ENCODE measurements around the gene MCRIP1. TPM values are rescaled to one million over a fixed set of nuclear protein-coding genes. Genes with fewer than 3 reads are reported as not detected.

The MCRIP1 gene
- total and polyA plus RNA-seq, 10 of the 15 experiments (the other 5 are each of a cell fraction or from before 2014, with no cell fraction given) = 0.31 to 54.4 (median 30.8) TPM

- Histone ChIP-seq H3K27ac (ENCODE audit: control insufficient read depth, insufficient read depth) (no peak overlapping the region), H3K79me2 (ENCODE audit: control insufficient read depth, insufficient read depth, low read length) (no peaks in the 10 kb centered on the region), H3K9me3 (replicated peaks; ENCODE audit: control insufficient read depth, insufficient read depth, low read length) (no peaks in the 10 kb centered on the region; the same call in 2 of the 3 replicates), H2AFZ (ENCODE audit: control insufficient read depth, low read depth, low read length) (no peak overlapping the region), H3K4me2 (ENCODE audit: control insufficient read depth, insufficient read depth) (no peak overlapping the region), H3K4me3 (no peak overlapping the region), H3K27me3 (replicated peaks in 1 of 2; ENCODE audit: control insufficient read depth in 2 of 2, insufficient read depth in 2 of 2, low read length in 1 of 2) (no peaks in the 10 kb centered on the region), H3K9ac (ENCODE audit: control insufficient read depth, insufficient read depth, low read length) (no peak overlapping the region), H3K4me1 (ENCODE audit: control insufficient read depth, insufficient read depth, low read length) (no peaks in the 10 kb centered on the region), H4K20me1 (ENCODE audit: control insufficient read depth, insufficient read depth) (no peaks in the 10 kb centered on the region), H3K36me3 (ENCODE audit: control insufficient read depth in 2 of 2, insufficient read depth in 2 of 2, low read length in 1 of 2) (no peaks in the 10 kb centered on the region)
- BruUV-seq (replicated peaks) = no TSS peak
- RAD21 ChIA-PET (ENCODE audit: unreplicated experiment) = no interaction called here
- CTCF ChIA-PET = no interaction called here
- in situ Hi-C loops (cut with MboI) (no loop called here), intact Hi-C loops (cut with micrococcal nuclease; ENCODE audit: unreplicated experiment) (no loop called here)
- 25% methylated on average over 8 of the region's 8 CpGs for WGBS (ENCODE audit: insufficient coverage, insufficient replicate concordance, low lambda C conversion rate, missing lambda C conversion rate)
- DNase-seq (ENCODE audit: low read depth, low spot score) (no peak), FAIRE-seq (no peak), ATAC-seq (no peak; the same call in 1 of the 3 replicates)
- no peak for TF ChIP-seq MYB (IDR thresholded peaks at IDR 0.05; ENCODE audit: borderline replicate concordance, low read depth, low read length)
- TF ChIP-seq PAX5 (IDR thresholded peaks at IDR 0.05; ENCODE audit: borderline replicate concordance, low read depth, low read length) = no peak
- SMC1A ChIA-PET (ENCODE audit: uncharacterized antibody, unreplicated experiment) = no interaction called here
- POLR2A ChIA-PET = no interaction called here
Observed at GRCh38 chr17:81794509-81794908, 38.6 kb downstream of the MCRIP1 start.

- Histone ChIP-seq H3K9me3 (replicated peaks; ENCODE audit: control insufficient read depth, insufficient read depth, low read length) (no peaks in the 10 kb centered on the region; the same call in 2 of the 3 replicates), H4K20me1 (ENCODE audit: control insufficient read depth, insufficient read depth) (no peaks in the 10 kb centered on the region), H3K4me1 (ENCODE audit: control insufficient read depth, insufficient read depth, low read length) (no peaks in the 10 kb centered on the region), H2AFZ (ENCODE audit: control insufficient read depth, low read depth, low read length) (no peak overlapping the region), H3K27ac (ENCODE audit: control insufficient read depth, insufficient read depth) (no peak overlapping the region), H3K27me3 (replicated peaks in 1 of 2; ENCODE audit: control insufficient read depth in 2 of 2, insufficient read depth in 2 of 2, low read length in 1 of 2) (no peaks in the 10 kb centered on the region), H3K79me2 (ENCODE audit: control insufficient read depth, insufficient read depth, low read length) (no peaks in the 10 kb centered on the region), H3K9ac (ENCODE audit: control insufficient read depth, insufficient read depth, low read length) (no peak overlapping the region), H3K4me2 (ENCODE audit: control insufficient read depth, insufficient read depth) (no peak overlapping the region), H3K36me3 (ENCODE audit: control insufficient read depth in 2 of 2, insufficient read depth in 2 of 2, low read length in 1 of 2) (no peaks in the 10 kb centered on the region), H3K4me3 (no peak overlapping the region)
- intact Hi-C loops (cut with micrococcal nuclease; ENCODE audit: unreplicated experiment) = no loop called here
- FAIRE-seq (no peak), DNase-seq (ENCODE audit: low read depth, low spot score) (no peak), ATAC-seq (no peak)
- BruUV-seq (replicated peaks) = no TSS peak
- in situ Hi-C loops (cut with MboI) = no loop called here
- ChIA-PET RAD21 (ENCODE audit: unreplicated experiment) (no interaction called here), CTCF (no interaction called here), SMC1A (ENCODE audit: uncharacterized antibody, unreplicated experiment) (no interaction called here), POLR2A (no interaction called here)
- WGBS (ENCODE audit: insufficient coverage, insufficient replicate concordance, low lambda C conversion rate, missing lambda C conversion rate) = 89% methylated on average over 3 of the region's 3 CpGs
- TF ChIP-seq FOS (IDR thresholded peaks at IDR 0.05; ENCODE audit: borderline replicate concordance, extremely low read depth, insufficient read length) (no peak), CHD4 (IDR thresholded peaks at IDR 0.05) (no peak), MEF2B (IDR thresholded peaks at IDR 0.05; ENCODE audit: partially characterized antibody, poor library complexity, severe bottlenecking) (no peak), SMAD5 (IDR thresholded peaks at IDR 0.05; ENCODE audit: low read depth) (no peak), JUND (IDR thresholded peaks at IDR 0.05; ENCODE audit: low read depth, low read length) (no peak), HDGF (IDR thresholded peaks at IDR 0.05) (no peak), PAX8 (IDR thresholded peaks at IDR 0.05) (no peak), CBX3 (IDR thresholded peaks at IDR 0.05; ENCODE audit: borderline replicate concordance, low read depth) (no peak), MYC (IDR thresholded peaks at IDR 0.05; ENCODE audit: insufficient read depth, insufficient read length, insufficient replicate concordance, low read length, severe bottlenecking) (no peak), SIX5 (IDR thresholded peaks at IDR 0.05; ENCODE audit: low read depth, low read length, severe bottlenecking) (no peak), ASH2L (IDR thresholded peaks at IDR 0.05; ENCODE audit: borderline replicate concordance, low read depth) (no peak)
- TF ChIP-seq, protein P1, sequence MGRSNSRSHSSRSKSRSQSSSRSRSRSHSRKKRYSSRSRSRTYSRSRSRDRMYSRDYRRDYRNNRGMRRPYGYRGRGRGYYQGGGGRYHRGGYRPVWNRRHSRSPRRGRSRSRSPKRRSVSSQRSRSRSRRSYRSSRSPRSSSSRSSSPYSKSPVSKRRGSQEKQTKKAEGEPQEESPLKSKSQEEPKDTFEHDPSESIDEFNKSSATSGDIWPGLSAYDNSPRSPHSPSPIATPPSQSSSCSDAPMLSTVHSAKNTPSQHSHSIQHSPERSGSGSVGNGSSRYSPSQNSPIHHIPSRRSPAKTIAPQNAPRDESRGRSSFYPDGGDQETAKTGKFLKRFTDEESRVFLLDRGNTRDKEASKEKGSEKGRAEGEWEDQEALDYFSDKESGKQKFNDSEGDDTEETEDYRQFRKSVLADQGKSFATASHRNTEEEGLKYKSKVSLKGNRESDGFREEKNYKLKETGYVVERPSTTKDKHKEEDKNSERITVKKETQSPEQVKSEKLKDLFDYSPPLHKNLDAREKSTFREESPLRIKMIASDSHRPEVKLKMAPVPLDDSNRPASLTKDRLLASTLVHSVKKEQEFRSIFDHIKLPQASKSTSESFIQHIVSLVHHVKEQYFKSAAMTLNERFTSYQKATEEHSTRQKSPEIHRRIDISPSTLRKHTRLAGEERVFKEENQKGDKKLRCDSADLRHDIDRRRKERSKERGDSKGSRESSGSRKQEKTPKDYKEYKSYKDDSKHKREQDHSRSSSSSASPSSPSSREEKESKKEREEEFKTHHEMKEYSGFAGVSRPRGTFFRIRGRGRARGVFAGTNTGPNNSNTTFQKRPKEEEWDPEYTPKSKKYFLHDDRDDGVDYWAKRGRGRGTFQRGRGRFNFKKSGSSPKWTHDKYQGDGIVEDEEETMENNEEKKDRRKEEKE (IDR thresholded peaks at IDR 0.05) = no peak
Observed at GRCh38 chr17:81794074-81794476, 39.0 kb downstream of the MCRIP1 start.
